Esophagus muscularis mucosa (tissue), 4 donors: ENCODE data around the gene CTAG1A. TPM values are rescaled to one million over a fixed set of nuclear protein-coding genes. Genes with fewer than 3 reads are reported as not detected.
"Not testable (repeated sequence)": the region's sequence is repeated elsewhere in the genome, so short reads cannot be mapped to it uniquely, and the experiment has no call there.

Experiments used
- DNase-seq: peaks from one replicate; pipeline ENCODE4 v3.0.0-alpha.2; 2017; ENCODE audit errors: extremely low spot score
- H3K27ac ChIP-seq, 4 donors: fragments of 200-600 bp; sonication (generic); replicated peaks in 1 of 4; 1 replicate in 3 of 4; 2 replicates in 1 of 4; pipeline ENCODE4 v1.5.1; 2016 to 2019; ENCODE audit warnings: mild to moderate bottlenecking in 1 of 4
- H3K27me3 ChIP-seq, 4 donors: fragments of 200-600 bp; sonication (generic); one replicate each; pipeline versions ENCODE4 v1.5.1 to v1.6.0; 2016 to 2019
- H3K36me3 ChIP-seq, 4 donors: fragments of 200-600 bp; sonication (generic); one replicate each; pipeline ENCODE4 v1.5.1; 2016 to 2019
- H3K4me1 ChIP-seq, 4 donors: fragments of 200-600 bp; sonication (generic); one replicate each; pipeline ENCODE4 v1.5.1; 2016 to 2019
- H3K4me3 ChIP-seq, 4 donors: fragments of 200-600 bp; sonication (generic); 1 replicate in 2 of 4; 2 replicates in 2 of 4; pipeline ENCODE4 v1.5.1; 2016 to 2019; ENCODE audit warnings: mild to moderate bottlenecking in 4 of 4, moderate library complexity in 1 of 4
- H3K9me3 ChIP-seq, 4 donors: fragments of 200-600 bp; sonication (generic); 1 replicate in 3 of 4; 2 replicates in 1 of 4; pipeline ENCODE4 v1.5.1; 2016 to 2019
- CTCF ChIP-seq, 3 experiments: fragments of 200-600 bp in 2 of 3; fragments of 450-650 bp in 1 of 3; sonication (generic) in 2 of 3; IDR thresholded peaks; one replicate each; pipeline ENCODE4 v1.5.1; 2017 to 2019; ENCODE audit warnings: antibody characterized with exemption in 3 of 3, mild to moderate bottlenecking in 2 of 3, moderate library complexity in 1 of 3
- EP300 ChIP-seq: sonication (generic); formaldehyde crosslinking; IDR thresholded peaks from one replicate; pipeline ENCODE4 v1.6.1; 2017; ENCODE audit warnings: antibody characterized with exemption
- POLR2A ChIP-seq: fragments of 450-650 bp; IDR thresholded peaks from one replicate; pipeline ENCODE4 v1.6.1; 2017; ENCODE audit warnings: antibody characterized with exemption, moderate library complexity, mild to moderate bottlenecking, low read depth
- POLR2AphosphoS5 ChIP-seq, 2 donors: sonication (generic); formaldehyde crosslinking; IDR thresholded peaks; one replicate each; pipeline ENCODE4 v1.6.1; 2017; ENCODE audit warnings: antibody characterized with exemption in 2 of 2
- WGBS: methylation state at CpG from one replicate; pipeline ENCODE4 v1.1.5; 2018; 5-methylcytosine and 5-hydroxymethylcytosine counted together
- intact Hi-C: fragments of 100-400 bp; cut with DNase I; formaldehyde crosslinking; loops from one replicate; pipeline ENCODE4 v1.15.1; 2023
- total RNA-seq, 4 donors: library from RNA; depleted of rRNA; stranded (reverse); fragments of >200 nt; gene quantifications; one replicate each; pipeline versions ENCODE4 v1.1.0 to v1.2.1, GENCODE V29; 2016

Gene CTAG1A
- total RNA-seq, 4 donors from 2014 or later, result not detected

GRCh38 chrX:154560326-154560725 is 24.6 kb upstream of the CTAG1A start:
- H3K4me1 ChIP-seq, intact Hi-C loops: not testable (repeated sequence)
- WGBS, result no CpG with 5 or more reads among the region's 31 CpGs

GRCh38 chrX:154562295-154562694 is 22.6 kb upstream of the CTAG1A start:
- intact Hi-C loops, H3K36me3 ChIP-seq, H3K9me3 ChIP-seq, H3K27me3 ChIP-seq, H3K27ac ChIP-seq, H3K4me1 ChIP-seq, DNase-seq, H3K4me3 ChIP-seq: not testable (repeated sequence)
- WGBS, result no CpG with 5 or more reads among the region's 10 CpGs

More at GRCh38 chrX:154560326-154560725, 24.6 kb upstream of the CTAG1A start:
- not testable (repeated sequence) for DNase-seq, H3K27me3 ChIP-seq, H3K27ac ChIP-seq, H3K9me3 ChIP-seq, H3K36me3 ChIP-seq, H3K4me3 ChIP-seq

GRCh38 chrX:154570361-154570760 is 14.6 kb upstream of the CTAG1A start:
- H3K4me3 ChIP-seq, H3K27me3 ChIP-seq, H3K4me1 ChIP-seq, H3K27ac ChIP-seq, H3K36me3 ChIP-seq, intact Hi-C loops, H3K9me3 ChIP-seq, DNase-seq: not testable (repeated sequence)
- WGBS, result no CpG with 5 or more reads among the region's 11 CpGs

DNA sequence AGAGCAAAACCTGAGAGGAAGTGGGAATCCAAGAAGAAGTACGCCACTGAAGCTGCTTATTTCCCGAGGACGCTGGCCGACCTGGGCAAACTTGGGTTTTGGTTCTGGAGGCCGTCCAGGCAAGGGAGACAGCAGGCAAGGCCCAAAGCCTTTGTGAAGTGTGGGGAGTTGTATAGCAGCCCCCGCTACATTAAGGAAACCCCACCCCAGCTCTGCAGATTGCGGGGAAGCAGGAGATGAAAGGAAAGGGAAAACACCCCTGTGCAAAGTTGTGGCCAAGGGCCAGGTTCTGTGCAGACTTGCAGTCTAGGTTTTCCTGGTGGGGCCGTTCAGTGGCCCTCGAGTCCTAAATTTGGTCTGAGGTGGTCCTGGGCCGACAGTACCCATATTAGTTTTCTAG is 11.9 kb upstream of the CTAG1A start:
- H3K4me3 ChIP-seq, H3K4me1 ChIP-seq, intact Hi-C loops, H3K27me3 ChIP-seq, H3K36me3 ChIP-seq, DNase-seq, H3K9me3 ChIP-seq, H3K27ac ChIP-seq: not testable (repeated sequence)
- no CpG with 5 or more reads among the region's 10 CpGs for WGBS

GRCh38 chrX:154575076-154575475 is 9.9 kb upstream of the CTAG1A start:
- WGBS, result no CpG with 5 or more reads among the region's 5 CpGs
- intact Hi-C loops, H3K4me1 ChIP-seq, H3K4me3 ChIP-seq, DNase-seq, H3K27me3 ChIP-seq, H3K36me3 ChIP-seq, H3K9me3 ChIP-seq, H3K27ac ChIP-seq: not testable (repeated sequence)

DNA sequence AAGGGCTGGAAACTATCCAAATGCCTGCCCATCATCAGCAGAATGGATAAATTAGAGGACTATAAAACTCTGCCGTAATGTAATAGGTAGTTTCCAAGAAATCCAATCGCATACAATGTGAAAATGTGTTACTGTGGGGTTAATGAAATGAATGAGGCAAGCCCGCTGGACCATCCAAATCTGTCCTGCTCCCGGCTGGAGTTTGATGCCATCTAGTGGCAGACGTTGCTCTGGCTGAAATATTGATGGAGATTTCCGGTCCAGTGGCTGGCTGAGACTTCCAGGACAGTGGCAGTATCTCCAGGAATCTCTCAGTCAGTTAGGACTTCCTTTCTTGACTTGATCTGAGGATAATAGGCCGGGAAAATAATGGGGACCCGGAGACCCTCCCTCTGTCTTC is 1.9 kb upstream of the CTAG1A start:
- H3K4me3 ChIP-seq, DNase-seq, H3K36me3 ChIP-seq, H3K9me3 ChIP-seq, H3K27me3 ChIP-seq, H3K4me1 ChIP-seq, H3K27ac ChIP-seq, intact Hi-C loops: not testable (repeated sequence)
- WGBS, result no CpG with 5 or more reads among the region's 8 CpGs

GRCh38 chrX:154590415-154590814 is 5.5 kb downstream of the CTAG1A start:
- WGBS, result no CpG with 5 or more reads among the region's 13 CpGs
- intact Hi-C loops, result not testable (repeated sequence)

GRCh38 chrX:154592505-154592904 is 7.6 kb downstream of the CTAG1A start:
- Histone ChIP-seq H3K4me1 (peaks cover 0 to 18% (median 3%) of the 10 kb centered on the region in 4 donors), H3K27ac (no peak overlapping the region), H3K36me3 (no peaks in the 10 kb centered on the region), H3K27me3 (peaks cover 0 to 6% (median 0%) of the 10 kb centered on the region in 4 donors), H3K9me3 (peaks cover 0 to 4% (median 0%) of the 10 kb centered on the region in 4 donors), H3K4me3 (no peak overlapping the region)
- no peak for DNase-seq
- intact Hi-C loops, result no loop called here
- WGBS, result 88% methylated on average over 5 of the region's 5 CpGs
- TF ChIP-seq CTCF (IDR thresholded peaks at IDR 0.05), result no peak
- TF ChIP-seq POLR2A, result no peak
- TF ChIP-seq POLR2AphosphoS5 (IDR thresholded peaks at IDR 0.05), result no peak
- no peak for TF ChIP-seq EP300

More at GRCh38 chrX:154590415-154590814, 5.5 kb downstream of the CTAG1A start:
- not testable (repeated sequence) for H3K27ac ChIP-seq, DNase-seq, H3K4me3 ChIP-seq, H3K36me3 ChIP-seq, H3K9me3 ChIP-seq, H3K4me1 ChIP-seq, H3K27me3 ChIP-seq
